ENCODE data around the gene ABI3BP.

The ABI3BP gene

GRCh38 chr3:100776097-100776729 is 217.0 kb downstream of the ABI3BP start:
- DNase-seq (ENCODE audit: low read depth in 3 of 3), result no peak

GRCh38 chr3:100775669-100776068 is 217.6 kb downstream of the ABI3BP start:
- no peak for DNase-seq (ENCODE audit: low read depth in 3 of 3)

DNA sequence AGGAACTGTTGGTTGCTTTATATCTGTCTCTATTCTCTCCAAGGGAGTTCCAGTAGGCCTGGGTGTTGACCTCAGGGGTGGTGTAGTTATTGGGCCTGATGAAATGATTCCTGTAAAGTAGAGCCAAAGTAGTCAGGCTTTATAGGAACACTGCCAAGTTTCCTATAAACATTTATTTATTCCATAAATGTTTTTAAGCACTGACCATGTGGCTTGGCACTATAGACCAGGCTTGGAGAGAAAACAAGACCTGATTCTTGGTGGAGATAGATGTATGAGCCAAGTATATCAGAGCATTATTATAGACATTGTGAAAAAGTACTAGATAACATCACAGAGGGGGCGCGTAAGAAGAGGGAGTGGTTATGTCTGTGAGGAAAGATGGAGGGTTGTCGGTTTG is 218.0 kb downstream of the ABI3BP start:
- no peak for DNase-seq (ENCODE audit: low read depth in 3 of 3)

GRCh38 chr3:100769693-100770092 is 223.5 kb downstream of the ABI3BP start:
- no peak for DNase-seq (ENCODE audit: low read depth in 3 of 3)

GRCh38 chr3:100766069-100766468 is 227.2 kb downstream of the ABI3BP start:
- DNase-seq (ENCODE audit: low read depth in 3 of 3), result no peak

DNA sequence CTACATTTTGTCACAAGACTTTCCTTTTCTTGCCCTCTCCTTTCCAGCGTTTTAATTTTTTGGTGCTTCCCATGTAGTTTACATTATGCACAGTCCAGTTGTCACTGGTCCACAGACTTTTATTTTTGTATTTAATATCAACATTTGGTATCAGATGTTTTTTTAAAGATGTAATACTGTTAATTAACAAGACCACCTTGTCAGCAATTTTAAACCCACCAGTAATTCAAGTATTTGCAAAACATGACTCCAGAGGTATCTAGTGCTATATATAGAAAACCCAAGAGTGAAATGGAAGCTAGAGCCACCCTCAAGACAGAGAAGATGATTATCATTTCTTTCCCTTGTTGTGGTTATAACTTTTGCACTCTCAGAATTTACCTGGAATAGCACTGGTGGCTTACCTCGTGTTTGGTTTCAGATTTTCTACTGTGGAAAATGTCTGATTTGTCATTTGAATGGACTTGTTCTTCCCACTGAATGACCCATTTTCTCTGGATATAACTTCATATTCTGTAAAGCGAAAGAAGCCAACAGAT is 227.7 kb downstream of the ABI3BP start:
- DNase-seq (ENCODE audit: low read depth in 3 of 3), result no peak

DNA sequence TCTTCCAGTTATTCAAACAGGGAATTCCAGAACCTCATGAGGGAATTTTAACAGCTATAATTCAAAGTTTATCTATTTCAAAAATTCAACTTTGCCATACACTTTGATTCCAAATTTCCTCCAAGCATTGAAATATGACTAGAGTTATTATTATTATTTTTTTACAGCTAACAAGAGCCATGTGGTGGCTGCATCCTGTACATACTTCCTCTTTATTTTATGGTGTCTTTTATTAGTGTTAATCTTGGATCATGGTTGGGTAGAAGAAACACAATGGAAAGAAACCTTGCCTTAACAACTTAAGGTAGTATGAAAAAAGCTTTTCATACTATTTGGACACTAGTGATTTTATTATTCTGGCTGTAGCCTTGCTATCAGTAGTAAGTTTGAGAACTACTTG is 231.3 kb downstream of the ABI3BP start:
- no peak for DNase-seq (ENCODE audit: low read depth in 3 of 3)

GRCh38 chr3:100761211-100761942 is 231.8 kb downstream of the ABI3BP start:
- no peak for DNase-seq (ENCODE audit: low read depth in 3 of 3)

DNA sequence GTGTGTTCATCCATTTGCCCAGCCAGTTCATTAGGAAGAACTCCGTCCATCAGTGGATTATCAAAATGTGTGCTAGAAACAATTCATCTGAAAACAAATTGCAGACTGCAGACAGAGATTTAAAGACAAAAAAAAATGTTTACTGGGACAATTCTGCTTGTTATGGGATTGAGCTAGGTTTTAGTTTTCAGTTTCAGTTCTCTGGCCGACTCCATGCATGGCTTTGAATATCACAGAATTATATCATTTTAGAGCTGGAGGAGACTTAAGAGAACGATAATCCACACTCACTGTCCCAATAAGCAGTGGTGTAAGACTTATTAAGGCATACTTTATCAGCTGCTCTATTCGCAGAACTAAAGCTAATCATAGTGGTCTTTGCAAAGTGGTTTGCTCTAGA is 232.8 kb downstream of the ABI3BP start:
- DNase-seq (ENCODE audit: low read depth in 3 of 3), result no peak

GRCh38 chr3:100759950-100760349 is 233.3 kb downstream of the ABI3BP start:
- no peak for DNase-seq (ENCODE audit: low read depth in 3 of 3)

DNA sequence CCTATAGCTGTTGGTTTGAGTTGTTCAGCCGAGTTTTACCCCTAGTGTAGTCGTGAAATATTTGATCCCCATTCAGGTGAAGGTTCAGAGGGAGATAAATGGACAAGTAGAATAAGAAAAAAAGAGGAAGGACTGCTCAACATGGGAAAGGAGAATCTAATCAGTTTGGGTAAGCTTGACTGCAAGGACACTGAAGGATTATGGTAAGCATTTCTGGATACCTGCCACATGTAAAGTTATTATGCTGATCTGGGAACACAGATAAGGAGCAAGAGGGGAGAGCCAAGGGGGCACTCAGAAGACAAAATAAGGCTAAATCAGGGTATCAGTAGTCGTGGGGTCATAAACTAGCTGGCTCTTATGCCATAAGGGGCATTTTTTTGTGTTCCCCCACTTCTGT is 234.1 kb downstream of the ABI3BP start:
- no peak for DNase-seq (ENCODE audit: low read depth in 3 of 3)

DNA sequence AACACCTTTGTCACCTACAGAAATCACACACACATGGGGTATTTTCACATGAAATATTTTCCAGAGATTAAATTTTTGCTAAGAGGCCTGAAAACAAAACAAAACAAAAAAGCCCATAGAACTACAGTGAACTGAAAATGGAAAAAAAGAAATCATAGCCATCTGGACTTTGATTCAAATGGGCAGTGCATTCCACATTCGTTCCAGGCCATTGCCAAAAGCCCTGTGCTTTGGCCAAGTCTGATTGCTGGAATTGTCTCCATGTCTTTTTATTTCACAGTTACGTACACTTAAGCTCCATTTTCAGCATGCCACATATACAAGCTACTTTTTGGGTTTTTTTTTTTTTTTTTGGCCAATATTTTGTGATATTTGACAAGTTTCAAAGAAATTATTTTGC is 236.8 kb downstream of the ABI3BP start:
- DNase-seq (ENCODE audit: low read depth in 3 of 3), result no peak

- DNase-seq (ENCODE audit: low read depth in 3 of 3), result no peak
Measured at GRCh38 chr3:100754563-100755334, 238.5 kb downstream of the ABI3BP start.

GRCh38 chr3:100753846-100754245 is 239.4 kb downstream of the ABI3BP start:
- no peak for DNase-seq (ENCODE audit: low read depth in 3 of 3)

DNA sequence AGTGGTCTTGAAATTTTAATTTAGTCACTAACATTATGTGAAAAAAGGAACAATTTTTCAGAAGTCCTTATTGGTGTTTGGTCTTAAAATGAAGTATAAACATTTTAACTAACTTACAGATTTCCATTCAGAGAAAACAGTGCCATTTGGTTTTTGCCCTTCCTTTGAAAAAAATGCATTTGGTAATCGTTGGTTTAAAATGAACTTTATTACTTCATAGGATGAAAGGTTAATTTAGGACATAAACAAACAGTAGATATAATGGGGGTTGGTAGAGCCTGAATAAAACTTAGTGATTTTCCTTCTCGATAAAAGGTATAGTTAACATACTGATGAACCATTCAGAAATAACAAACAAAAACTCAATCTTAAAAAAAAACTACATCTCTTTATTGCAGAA is 244.3 kb downstream of the ABI3BP start:
- no peak for DNase-seq (ENCODE audit: low read depth in 3 of 3)

- no peak for DNase-seq (ENCODE audit: low read depth in 3 of 3)
Measured at GRCh38 chr3:100748220-100748619, 245.0 kb downstream of the ABI3BP start.

DNA sequence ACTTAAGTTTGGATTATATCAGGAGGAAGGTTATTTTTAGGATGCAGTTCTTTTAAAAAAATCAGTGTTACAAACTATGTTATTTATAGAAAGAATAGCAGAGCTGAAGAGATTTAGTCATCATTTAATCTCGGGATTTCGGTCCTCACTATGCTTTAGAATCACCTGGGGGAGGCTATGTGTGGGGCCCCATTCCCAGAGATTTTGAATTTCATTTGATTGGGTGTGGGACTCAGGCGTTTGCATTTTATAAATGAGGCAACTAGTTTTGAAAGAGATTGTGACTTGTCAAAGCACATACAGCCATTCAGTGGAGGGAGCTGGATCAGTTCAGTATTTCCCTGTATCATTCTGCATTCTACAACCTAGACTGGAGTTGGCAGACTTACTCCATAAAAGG is 247.1 kb downstream of the ABI3BP start:
- no peak for DNase-seq (ENCODE audit: low read depth in 3 of 3)

GRCh38 chr3:100745617-100746016 is 247.6 kb downstream of the ABI3BP start:
- no peak for DNase-seq (ENCODE audit: low read depth in 3 of 3)

- DNase-seq (ENCODE audit: low read depth in 3 of 3), result no peak
Measured at GRCh38 chr3:100744671-100745070, 248.6 kb downstream of the ABI3BP start.

DNA sequence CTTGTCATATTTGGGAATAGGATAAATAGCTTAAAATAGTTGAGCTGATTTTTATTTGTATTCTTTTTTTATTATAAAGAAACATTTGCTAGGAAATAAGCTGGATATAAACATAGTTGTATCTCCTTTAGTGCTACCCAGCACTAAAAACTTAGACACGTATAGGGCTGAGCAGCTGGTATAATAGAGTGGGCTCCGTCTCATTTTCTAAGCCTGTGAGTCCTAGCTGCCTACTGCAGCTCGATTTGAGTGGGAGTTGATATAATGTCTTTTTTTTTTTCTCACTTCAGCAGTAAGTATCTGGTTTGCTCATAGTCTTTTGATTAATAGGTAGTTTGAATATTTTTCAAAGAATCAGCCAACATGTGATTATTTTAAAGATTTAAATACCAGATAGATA is 249.7 kb downstream of the ABI3BP start:
- no peak for DNase-seq (ENCODE audit: low read depth in 3 of 3)

GRCh38 chr3:100740207-100740606 is 253.0 kb downstream of the ABI3BP start:
- no peak for DNase-seq (ENCODE audit: low read depth in 3 of 3)

DNA sequence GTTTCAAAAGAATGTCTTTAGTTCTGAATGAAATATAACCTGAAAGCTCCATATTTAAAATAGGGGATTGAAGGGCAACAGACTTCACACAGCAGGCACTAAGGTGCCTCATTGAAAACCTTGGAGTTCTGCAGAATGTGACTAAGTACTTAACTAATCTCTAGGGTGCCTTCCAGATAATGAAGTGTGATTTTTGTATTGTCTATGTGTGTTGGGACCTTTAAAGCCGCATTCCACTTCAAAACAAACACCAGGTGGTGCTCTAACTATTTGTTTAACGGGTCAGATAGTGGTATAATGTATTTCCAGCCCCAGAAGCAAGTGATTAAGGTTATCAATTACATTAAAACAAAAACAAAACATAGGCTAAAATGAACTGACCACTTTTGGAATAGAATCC is 255.9 kb downstream of the ABI3BP start:
- DNase-seq (ENCODE audit: low read depth in 3 of 3), result no peak

GRCh38 chr3:100732435-100732834 is 260.8 kb downstream of the ABI3BP start:
- DNase-seq (ENCODE audit: low read depth in 3 of 3), result no peak
